GM19035 (cell line): ENCODE measurements around the gene HMG20B.

ENCODE experiments used
- ATAC-seq: cut with Tn5 transposase; IDR thresholded peaks from one replicate; pipeline ENCODE4 v1.9.1; 2021; ENCODE audit not compliant: unreplicated experiment

The HMG20B gene

GRCh38 chr19:3618144-3618810 is 45.5 kb downstream of the HMG20B start:
- ATAC-seq: peak; percentile 63

- ATAC-seq: no peak
Measured at GRCh38 chr19:3618811-3619630, 46.3 kb downstream of the HMG20B start.

- ATAC-seq: no peak
Measured at GRCh38 chr19:3619631-3620012, 46.9 kb downstream of the HMG20B start.

- ATAC-seq: no peak
Measured at GRCh38 chr19:3620145-3620816, 47.5 kb downstream of the HMG20B start.

GRCh38 chr19:3620817-3621547 is 48.2 kb downstream of the HMG20B start:
- no peak for ATAC-seq

- no peak for ATAC-seq
Measured at GRCh38 chr19:3621689-3622088, 48.9 kb downstream of the HMG20B start.

GRCh38 chr19:3622224-3622623 is 49.5 kb downstream of the HMG20B start:
- ATAC-seq: no peak

GRCh38 chr19:3623716-3624115 is 51.0 kb downstream of the HMG20B start:
- ATAC-seq: no peak

- ATAC-seq: peak; percentile 20
Measured at GRCh38 chr19:3625996-3626472, 53.3 kb downstream of the HMG20B start.

- ATAC-seq: peak; percentile 90
Measured at GRCh38 chr19:3626473-3627350, 54.0 kb downstream of the HMG20B start, which contains the start of gene CACTIN. TSS of gene CACTIN (minus strand) at chr19:3626790. CDS start at chr19:3626762, 28 bp downstream.

GRCh38 chr19:3627351-3627723 is 54.6 kb downstream of the HMG20B start:
- no peak for ATAC-seq
